Activated B cell treated with CpG ODN at 0.5 μM for 24 hours (primary cell): Measurements from ENCODE around the gene BPGM. TPM values are rescaled to one million over a fixed set of nuclear protein-coding genes. Genes with fewer than 3 reads are reported as not detected.
A peak's percentile ranks its signal among the peaks of the same experiment; 100 is the strongest.

Experiments
- ATAC-seq: fragments of 200-7000 bp; cut with Tn5 transposase; one replicate; pipeline ENCODE4 v1.10.0; 2021; ENCODE audit warnings: low read depth, mild to moderate bottlenecking, moderate library complexity
- CTCF ChIA-PET: fragments of 350-600 bp; sonication (Branson Sonifier 250); formaldehyde crosslinking; loops from one replicate; lab custom pipeline; 2021; ENCODE audit warnings: antibody characterized with exemption; lab: Charles Lee
- POLR2A ChIA-PET: fragments of 350-600 bp; sonication (Branson Sonifier 250); formaldehyde crosslinking; loops from one replicate; lab custom pipeline; 2021; ENCODE audit warnings: antibody characterized with exemption; lab: Charles Lee
- DNase-seq: peaks from one replicate; pipeline ENCODE4 v3.0.0; 2022
- H3K27ac Mint-ChIP-seq: one replicate; pipeline ENCODE4 v1.8.0; 2020; ENCODE audit warnings: mixed read lengths
- H3K27me3 Mint-ChIP-seq: one replicate; pipeline ENCODE4 v1.8.0; 2021; ENCODE audit warnings: mixed read lengths
- H3K36me3 Mint-ChIP-seq: one replicate; pipeline ENCODE4 v1.8.0; 2021; ENCODE audit warnings: low read depth, mixed read lengths
- H3K4me1 Mint-ChIP-seq: one replicate; pipeline ENCODE4 v1.8.0; 2021; ENCODE audit warnings: mixed read lengths
- H3K4me3 Mint-ChIP-seq: one replicate; pipeline ENCODE4 v1.8.0; 2020; ENCODE audit warnings: mild to moderate bottlenecking, mixed read lengths
- H3K9me3 Mint-ChIP-seq: one replicate; pipeline ENCODE4 v1.8.0; 2020; ENCODE audit warnings: mixed read lengths
- CTCF ChIP-seq: fragments of 200-600 bp; IDR thresholded peaks from one replicate; pipeline ENCODE4 v1.8.0; 2022; ENCODE audit warnings: antibody characterized with exemption, mild to moderate bottlenecking
- intact Hi-C: fragments of 100-400 bp; cut with micrococcal nuclease; formaldehyde crosslinking; loops from one replicate; pipeline ENCODE4 v1.15.1; 2024
- total RNA-seq: library from RNA; stranded (reverse); gene quantifications from 2 replicates; pipeline ENCODE4 v1.2.3, GENCODE V29; 2022

BPGM gene
- total RNA-seq, 1 donor from 2014 or later = 10.1 TPM

- Mint-ChIP-seq H3K4me1 (no peaks in the 10 kb centered on the region), H3K9me3 (no peaks in the 10 kb centered on the region), H3K27ac (no peak overlapping the region), H3K36me3 (no peaks in the 10 kb centered on the region), H3K4me3 (no peak overlapping the region), H3K27me3 (peaks cover 2% of the 10 kb centered on the region)
- no peak for TF ChIP-seq CTCF
- DNase-seq = no peak
- intact Hi-C loops = no loop called here
- ATAC-seq = no peak
- ChIA-PET CTCF (interaction anchor here (1.5 to 4.8 kb wide), 2 partner anchors 52 to 66 kb away, joined by 4 to 56 read pairs; no protein-coding TSS in a partner anchor), POLR2A (no interaction called here)
Observed at GRCh38 chr7:134699021-134699818, 52.6 kb downstream of the BPGM start.

GRCh38 chr7:134699899-134700298, 53.2 kb downstream of the BPGM start:
- no peak for TF ChIP-seq CTCF
- ATAC-seq = no peak
- Mint-ChIP-seq H3K9me3 (no peaks in the 10 kb centered on the region), H3K4me1 (no peaks in the 10 kb centered on the region), H3K36me3 (no peaks in the 10 kb centered on the region), H3K27ac (no peak overlapping the region), H3K27me3 (peaks cover 2% of the 10 kb centered on the region), H3K4me3 (no peak overlapping the region)
- no peak for DNase-seq
- ChIA-PET CTCF (interaction anchor here (1.5 to 4.8 kb wide), 2 partner anchors 52 to 67 kb away, joined by 4 to 56 read pairs; no protein-coding TSS in a partner anchor), POLR2A (no interaction called here)
- intact Hi-C loops = no loop called here

GRCh38 chr7:134701272-134701671, 54.6 kb downstream of the BPGM start:
- no peak overlapping the region for H3K4me3 Mint-ChIP-seq
- no peaks in the 10 kb centered on the region for H3K4me1 Mint-ChIP-seq
- intact Hi-C loops = loop anchor here (1.0 kb wide), 1 partner anchor 68 kb away; no protein-coding TSS in a partner anchor
- no peak for DNase-seq
- peak; percentile 18 for ATAC-seq
- H3K36me3 Mint-ChIP-seq = no peaks in the 10 kb centered on the region
- no peak overlapping the region for H3K27ac Mint-ChIP-seq
- CTCF ChIA-PET = interaction anchor here (0.8 to 4.8 kb wide), 2 partner anchors 68 to 269 kb away, joined by 3 to 56 read pairs; no protein-coding TSS in a partner anchor
- H3K9me3 Mint-ChIP-seq = no peaks in the 10 kb centered on the region
- TF ChIP-seq CTCF = no peak
- H3K27me3 Mint-ChIP-seq = peaks cover 2% of the 10 kb centered on the region
- POLR2A ChIA-PET = interaction anchor here (0.6 to 1.3 kb wide), 2 partner anchors 55 to 464 kb away, joined by 3 read pairs; partner anchors contain the start of gene BPGM

GRCh38 chr7:134702366-134703240, 56.0 kb downstream of the BPGM start:
- no peak for TF ChIP-seq CTCF
- ATAC-seq (no peak), DNase-seq (no peak)
- Mint-ChIP-seq H3K4me3 (no peak overlapping the region), H3K27ac (no peak overlapping the region), H3K27me3 (peaks cover 2% of the 10 kb centered on the region), H3K9me3 (no peaks in the 10 kb centered on the region), H3K4me1 (no peaks in the 10 kb centered on the region), H3K36me3 (no peaks in the 10 kb centered on the region)
- intact Hi-C loops = no loop called here
- ChIA-PET CTCF (interaction anchor here (0.6 to 4.8 kb wide), 4 partner anchors 12 to 91 kb away, joined by 3 to 56 read pairs (median 3); no protein-coding TSS in a partner anchor), POLR2A (no interaction called here)
